ENCODE results near the gene SOS1.

The SOS1 gene

DNA sequence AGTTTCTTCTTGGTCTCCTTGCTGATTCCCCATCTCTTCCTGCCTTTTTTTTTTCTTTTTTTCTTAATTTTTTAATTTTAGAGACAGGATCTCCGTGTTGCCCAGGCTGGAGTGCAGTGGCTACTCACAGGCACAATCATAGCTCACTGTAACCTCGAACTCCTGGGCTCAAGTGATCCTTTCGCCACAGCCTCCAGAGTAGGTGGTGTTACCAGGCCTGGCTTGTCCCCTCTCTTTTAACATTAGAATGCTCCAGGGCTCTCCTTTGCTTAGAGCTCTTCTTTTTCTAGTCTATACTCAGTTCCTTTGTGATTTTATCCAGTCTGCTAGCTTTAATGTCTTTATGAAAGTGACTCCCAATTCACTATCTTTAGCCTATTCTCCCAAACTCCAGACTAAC lies 141.9 kb downstream of the SOS1 start:
- Histone ChIP-seq H3K9ac (ENCODE audit: insufficient read length, low read depth) (no peak overlapping the region), H3K4me1 (ENCODE audit: insufficient read depth, insufficient read length) (no peaks in the 10 kb centered on the region), H3K9me3 (ENCODE audit: insufficient read depth, low read length) (no peaks in the 10 kb centered on the region), H3K4me3 (ENCODE audit: insufficient read length, low read depth) (no peak overlapping the region), H3K27me3 (ENCODE audit: insufficient read depth, insufficient read length) (no peaks in the 10 kb centered on the region), H3K36me3 (ENCODE audit: insufficient read depth, insufficient read length, low read length) (no peaks in the 10 kb centered on the region)
- DNase-seq (ENCODE audit: low read depth, low spot score): no peak
- no peak for TF ChIP-seq SUZ12 (IDR thresholded peaks at IDR 0.05; ENCODE audit: extremely low read depth, insufficient read depth, insufficient read length)
- TF ChIP-seq YY1 (IDR thresholded peaks at IDR 0.05; ENCODE audit: insufficient read depth, insufficient read length): no peak
- no peak for TF ChIP-seq ZNF274 (IDR thresholded peaks at IDR 0.05; ENCODE audit: low read depth, low read length)

DNA sequence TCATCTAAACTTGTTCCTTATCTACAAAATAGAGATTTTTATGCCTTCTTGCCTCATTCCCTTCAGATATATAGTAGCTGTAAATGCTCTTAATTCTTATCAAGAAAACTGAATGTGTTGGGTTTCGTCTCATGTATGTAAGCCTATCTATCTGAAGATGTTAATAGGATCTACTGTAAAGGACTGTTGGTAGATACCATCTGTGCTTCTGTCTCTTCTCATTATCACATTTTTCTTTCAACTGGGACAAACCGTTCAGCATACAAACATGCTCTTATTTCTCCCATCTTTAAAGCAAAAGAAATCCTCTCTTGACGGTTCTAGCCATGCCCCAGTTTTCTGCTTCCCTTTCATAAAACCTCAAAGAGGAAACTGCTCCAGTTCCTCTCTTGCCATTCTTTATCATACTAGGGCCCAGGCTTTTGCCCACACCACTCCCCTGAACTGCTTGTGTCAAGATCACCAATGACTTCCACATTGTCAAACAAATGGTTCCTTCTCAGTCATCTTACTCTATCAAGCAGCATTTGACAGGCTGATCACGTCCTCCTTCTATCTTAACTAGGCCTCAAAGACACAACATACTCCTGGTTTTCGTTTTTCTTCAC lies 142.5 kb downstream of the SOS1 start:
- DNase-seq (ENCODE audit: low read depth, low spot score): no peak
- TF ChIP-seq SUZ12 (IDR thresholded peaks at IDR 0.05; ENCODE audit: extremely low read depth, insufficient read depth, insufficient read length): no peak
- TF ChIP-seq ZNF274 (IDR thresholded peaks at IDR 0.05; ENCODE audit: low read depth, low read length): no peak
- TF ChIP-seq YY1 (IDR thresholded peaks at IDR 0.05; ENCODE audit: insufficient read depth, insufficient read length): no peak

DNA sequence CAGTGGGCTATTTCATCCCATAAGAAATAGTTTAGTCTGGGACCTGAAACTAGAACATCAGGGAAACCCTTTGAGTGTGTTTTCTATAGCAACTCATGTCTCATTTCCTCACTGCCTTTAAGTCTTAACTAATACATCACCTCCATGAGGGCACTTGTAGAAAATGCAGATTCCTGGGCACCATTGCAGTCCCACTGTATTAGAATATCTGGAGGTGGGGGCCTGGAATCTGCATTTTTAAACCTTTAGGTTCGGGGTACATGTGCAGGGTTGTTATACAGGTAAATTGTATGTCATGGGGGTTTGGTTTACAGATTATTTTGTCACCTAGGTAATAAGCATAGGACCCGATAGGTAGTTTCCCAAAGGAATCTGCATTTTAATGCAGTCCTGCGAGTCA lies 143.8 kb downstream of the SOS1 start:
- Histone ChIP-seq H3K4me1 (ENCODE audit: insufficient read depth, insufficient read length) (no peaks in the 10 kb centered on the region), H3K4me3 (ENCODE audit: insufficient read length, low read depth) (no peak overlapping the region), H3K9ac (ENCODE audit: insufficient read length, low read depth) (no peak overlapping the region), H3K36me3 (ENCODE audit: insufficient read depth, insufficient read length, low read length) (no peaks in the 10 kb centered on the region), H3K27me3 (ENCODE audit: insufficient read depth, insufficient read length) (no peaks in the 10 kb centered on the region), H3K9me3 (ENCODE audit: insufficient read depth, low read length) (no peaks in the 10 kb centered on the region)
- DNase-seq (ENCODE audit: low read depth, low spot score): no peak
- TF ChIP-seq YY1 (IDR thresholded peaks at IDR 0.05; ENCODE audit: insufficient read depth, insufficient read length) (no peak), ZNF274 (IDR thresholded peaks at IDR 0.05; ENCODE audit: low read depth, low read length) (no peak), SUZ12 (IDR thresholded peaks at IDR 0.05; ENCODE audit: extremely low read depth, insufficient read depth, insufficient read length) (no peak)

More for the DNA sequence above, 142.5 kb downstream of the SOS1 start:
- no peaks in the 10 kb centered on the region for H3K4me1 ChIP-seq (ENCODE audit: insufficient read depth, insufficient read length)
- H3K9ac ChIP-seq (ENCODE audit: insufficient read length, low read depth): no peak overlapping the region
- H3K27me3 ChIP-seq (ENCODE audit: insufficient read depth, insufficient read length): no peaks in the 10 kb centered on the region
- H3K36me3 ChIP-seq (ENCODE audit: insufficient read depth, insufficient read length, low read length): no peaks in the 10 kb centered on the region
- H3K9me3 ChIP-seq (ENCODE audit: insufficient read depth, low read length): no peaks in the 10 kb centered on the region
- H3K4me3 ChIP-seq (ENCODE audit: insufficient read length, low read depth): no peak overlapping the region

DNA sequence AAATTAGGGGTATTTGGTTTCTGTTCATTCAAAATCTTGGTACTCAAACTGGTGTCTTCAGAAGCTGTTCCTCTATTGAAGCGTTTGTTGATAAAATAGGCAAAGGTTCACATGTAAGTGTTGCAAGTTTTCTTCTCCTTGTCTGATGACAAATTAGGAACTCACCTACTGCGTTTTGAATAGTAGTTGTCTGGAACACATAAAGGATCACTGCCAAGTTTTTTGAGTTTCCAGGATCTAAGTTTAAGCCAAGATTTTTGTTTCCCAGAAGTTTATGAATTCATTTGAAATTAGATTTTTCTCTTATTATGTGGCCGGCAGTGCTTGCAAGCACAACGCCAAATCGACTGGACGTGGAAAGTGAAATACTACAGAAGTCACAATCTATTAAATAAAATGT lies 145.8 kb downstream of the SOS1 start:
- H3K36me3 ChIP-seq (ENCODE audit: insufficient read depth, insufficient read length, low read length): no peaks in the 10 kb centered on the region
- H3K4me3 ChIP-seq (ENCODE audit: insufficient read length, low read depth): no peak overlapping the region
- H3K9ac ChIP-seq (ENCODE audit: insufficient read length, low read depth): no peak overlapping the region
- H3K27me3 ChIP-seq (ENCODE audit: insufficient read depth, insufficient read length): no peaks in the 10 kb centered on the region
- H3K9me3 ChIP-seq (ENCODE audit: insufficient read depth, low read length): no peaks in the 10 kb centered on the region
- no peaks in the 10 kb centered on the region for H3K4me1 ChIP-seq (ENCODE audit: insufficient read depth, insufficient read length)
- no peak for DNase-seq (ENCODE audit: low read depth, low spot score)
- TF ChIP-seq YY1 (IDR thresholded peaks at IDR 0.05; ENCODE audit: insufficient read depth, insufficient read length) (no peak), SUZ12 (IDR thresholded peaks at IDR 0.05; ENCODE audit: extremely low read depth, insufficient read depth, insufficient read length) (no peak), ZNF274 (IDR thresholded peaks at IDR 0.05; ENCODE audit: low read depth, low read length) (no peak)

DNA sequence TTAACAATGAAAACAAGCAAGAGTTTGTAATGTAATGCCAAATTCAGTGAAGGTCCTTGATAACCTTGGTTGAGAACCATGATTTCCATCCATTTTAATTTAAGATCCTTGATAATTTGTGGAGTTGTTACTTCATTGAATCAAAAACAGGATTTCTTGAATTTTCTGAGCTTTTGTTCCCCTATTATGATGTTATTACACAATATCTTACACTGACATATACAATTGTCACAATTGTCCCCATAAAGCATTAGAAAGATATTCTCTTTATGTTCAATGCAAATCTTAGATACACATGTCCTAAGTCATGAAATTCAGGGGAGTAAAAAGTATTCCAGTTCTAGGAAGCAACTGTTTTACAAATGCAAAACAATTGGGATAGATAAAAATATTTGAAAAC lies 147.6 kb downstream of the SOS1 start:
- no peak for DNase-seq (ENCODE audit: low read depth, low spot score)
- Histone ChIP-seq H3K4me1 (ENCODE audit: insufficient read depth, insufficient read length) (no peaks in the 10 kb centered on the region), H3K9me3 (ENCODE audit: insufficient read depth, low read length) (no peaks in the 10 kb centered on the region), H3K27me3 (ENCODE audit: insufficient read depth, insufficient read length) (no peaks in the 10 kb centered on the region), H3K9ac (ENCODE audit: insufficient read length, low read depth) (no peak overlapping the region), H3K4me3 (ENCODE audit: insufficient read length, low read depth) (no peak overlapping the region), H3K36me3 (ENCODE audit: insufficient read depth, insufficient read length, low read length) (no peaks in the 10 kb centered on the region)
- TF ChIP-seq SUZ12 (IDR thresholded peaks at IDR 0.05; ENCODE audit: extremely low read depth, insufficient read depth, insufficient read length) (no peak), YY1 (IDR thresholded peaks at IDR 0.05; ENCODE audit: insufficient read depth, insufficient read length) (no peak), ZNF274 (IDR thresholded peaks at IDR 0.05; ENCODE audit: low read depth, low read length) (no peak)

DNA sequence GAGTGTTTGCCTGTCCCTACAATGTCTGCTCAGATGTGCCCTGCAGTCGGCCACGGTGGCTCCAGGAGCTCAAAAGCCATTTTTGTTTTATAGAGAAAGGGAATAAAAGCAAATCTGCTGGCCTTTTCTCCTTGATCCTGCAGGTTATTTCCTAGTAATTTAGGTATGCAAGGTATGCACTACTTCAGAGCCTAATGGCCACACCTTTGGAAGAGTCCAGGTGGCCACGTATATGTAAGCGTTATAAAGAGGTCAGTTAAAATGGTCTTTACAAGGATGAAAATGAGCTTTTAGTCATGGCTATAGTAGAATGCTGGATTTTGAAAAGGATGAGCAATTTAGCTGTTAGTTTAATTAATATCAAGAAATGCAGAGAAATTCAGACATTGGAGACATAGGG lies 149.5 kb downstream of the SOS1 start:
- H3K36me3 ChIP-seq (ENCODE audit: insufficient read depth, insufficient read length, low read length): no peaks in the 10 kb centered on the region
- H3K27me3 ChIP-seq (ENCODE audit: insufficient read depth, insufficient read length): no peaks in the 10 kb centered on the region
- no peak for TF ChIP-seq ZNF274 (IDR thresholded peaks at IDR 0.05; ENCODE audit: low read depth, low read length)
- TF ChIP-seq SUZ12 (IDR thresholded peaks at IDR 0.05; ENCODE audit: extremely low read depth, insufficient read depth, insufficient read length): no peak
- no peak for TF ChIP-seq YY1 (IDR thresholded peaks at IDR 0.05; ENCODE audit: insufficient read depth, insufficient read length)

DNA sequence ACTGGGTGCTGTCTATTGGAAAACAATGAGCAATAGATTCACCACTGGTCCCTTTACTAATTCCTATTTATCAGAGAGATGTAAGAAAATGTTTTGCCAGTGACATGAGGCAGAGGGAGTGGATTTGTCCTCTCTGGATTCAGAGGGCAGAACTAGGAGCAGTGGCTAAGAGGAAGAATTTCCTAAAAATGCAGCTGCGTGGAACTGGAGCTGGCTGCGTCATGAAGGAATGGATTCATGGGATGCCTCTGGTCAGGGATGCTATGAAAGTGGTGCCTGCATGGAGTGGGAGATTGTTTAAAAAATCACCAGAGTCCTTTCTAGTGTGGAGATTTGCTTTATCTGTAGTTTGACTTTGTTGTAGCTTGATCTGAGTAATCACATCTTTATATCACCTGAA lies 152.8 kb downstream of the SOS1 start:
- TF ChIP-seq ZNF274 (IDR thresholded peaks at IDR 0.05; ENCODE audit: low read depth, low read length) (no peak), SUZ12 (IDR thresholded peaks at IDR 0.05; ENCODE audit: extremely low read depth, insufficient read depth, insufficient read length) (no peak), YY1 (IDR thresholded peaks at IDR 0.05; ENCODE audit: insufficient read depth, insufficient read length) (no peak)
- no peak for DNase-seq (ENCODE audit: low read depth, low spot score)
- no peaks in the 10 kb centered on the region for H3K4me1 ChIP-seq (ENCODE audit: insufficient read depth, insufficient read length)
- no peak overlapping the region for H3K9ac ChIP-seq (ENCODE audit: insufficient read length, low read depth)
- H3K4me3 ChIP-seq (ENCODE audit: insufficient read length, low read depth): no peak overlapping the region
- no peaks in the 10 kb centered on the region for H3K27me3 ChIP-seq (ENCODE audit: insufficient read depth, insufficient read length)
- H3K9me3 ChIP-seq (ENCODE audit: insufficient read depth, low read length): no peaks in the 10 kb centered on the region
- no peaks in the 10 kb centered on the region for H3K36me3 ChIP-seq (ENCODE audit: insufficient read depth, insufficient read length, low read length)

More for the DNA sequence above, 149.5 kb downstream of the SOS1 start:
- no peak overlapping the region for H3K9ac ChIP-seq (ENCODE audit: insufficient read length, low read depth)
- H3K4me1 ChIP-seq (ENCODE audit: insufficient read depth, insufficient read length): no peaks in the 10 kb centered on the region
- H3K4me3 ChIP-seq (ENCODE audit: insufficient read length, low read depth): no peak overlapping the region
- no peaks in the 10 kb centered on the region for H3K9me3 ChIP-seq (ENCODE audit: insufficient read depth, low read length)
- DNase-seq (ENCODE audit: low read depth, low spot score): no peak
